Measurements from ENCODE around the gene HEPN1.

The HEPN1 gene

DNA sequence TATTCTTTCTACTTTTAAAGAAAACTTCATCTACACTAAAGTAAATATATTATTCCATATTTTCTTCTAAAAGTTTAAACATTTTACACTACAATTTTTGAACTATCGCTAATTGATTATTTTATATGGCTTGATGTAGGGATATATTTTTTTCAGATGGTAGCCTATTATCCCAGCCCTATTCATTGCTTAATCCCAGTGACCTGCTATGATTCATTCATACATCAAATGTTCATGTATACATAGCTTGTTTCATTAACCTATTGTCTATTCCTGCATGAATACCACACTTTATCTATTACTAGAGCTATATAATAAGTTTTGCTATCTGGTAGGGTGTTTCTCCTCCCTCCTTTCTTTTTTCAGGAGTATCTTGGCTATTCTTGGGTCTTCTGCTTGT is 16.4 kb upstream of the HEPN1 start:
- no peak overlapping the region for H3K27ac Mint-ChIP-seq
- no peak overlapping the region for H3K4me3 Mint-ChIP-seq
- H3K36me3 Mint-ChIP-seq = no peaks in the 10 kb centered on the region
- no peaks in the 10 kb centered on the region for H3K9me3 Mint-ChIP-seq (ENCODE audit: low read depth)
- H3K4me1 Mint-ChIP-seq (ENCODE audit: low read depth) = peaks cover 3% of the 10 kb centered on the region
- peaks cover 12% of the 10 kb centered on the region for H3K27me3 Mint-ChIP-seq

DNA sequence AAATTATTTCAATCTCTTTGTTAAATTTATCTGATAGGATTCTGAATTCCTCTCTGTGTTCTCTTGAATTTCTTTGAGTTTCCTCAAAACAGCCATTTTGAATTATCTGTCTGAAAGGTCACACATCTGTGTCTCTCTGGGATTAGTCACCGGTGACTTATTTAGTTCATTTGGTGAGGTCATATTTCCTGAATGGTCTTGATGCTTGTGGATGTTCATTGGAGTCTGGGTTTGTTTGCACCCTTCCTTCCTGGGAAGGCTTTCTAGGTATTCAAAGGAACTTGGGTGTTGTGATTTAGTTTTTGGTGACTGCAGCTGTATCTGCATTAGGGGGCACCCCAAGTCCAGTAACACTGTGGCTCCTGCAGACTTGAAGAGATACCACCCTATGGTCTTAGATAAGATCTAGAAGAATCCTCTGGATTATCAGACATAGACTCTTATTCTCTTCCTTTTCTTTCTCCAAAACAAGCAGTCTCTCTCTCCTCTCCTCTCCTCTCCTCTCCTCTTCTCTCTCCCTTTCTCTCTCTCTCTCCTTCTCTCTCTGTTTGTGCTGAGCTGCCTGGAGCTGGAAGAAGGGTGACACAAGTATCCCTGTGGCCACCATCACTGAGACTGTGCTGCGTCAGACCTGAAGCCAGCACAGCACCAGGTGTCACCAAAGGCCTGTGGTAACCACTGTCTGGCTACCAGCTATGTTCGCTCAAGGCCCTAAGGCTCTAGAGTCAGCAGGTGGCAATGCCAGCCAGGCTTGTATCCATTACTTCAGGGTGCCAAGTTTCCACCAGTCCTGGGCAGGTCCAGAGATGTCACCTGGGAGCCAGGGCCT is 3.3 kb upstream of the HEPN1 start:
- Mint-ChIP-seq H3K4me1 (ENCODE audit: low read depth) (peaks cover 5% of the 10 kb centered on the region), H3K36me3 (no peaks in the 10 kb centered on the region), H3K27me3 (no peaks in the 10 kb centered on the region), H3K9me3 (ENCODE audit: low read depth) (no peaks in the 10 kb centered on the region), H3K4me3 (no peak overlapping the region), H3K27ac (no peak overlapping the region)

DNA sequence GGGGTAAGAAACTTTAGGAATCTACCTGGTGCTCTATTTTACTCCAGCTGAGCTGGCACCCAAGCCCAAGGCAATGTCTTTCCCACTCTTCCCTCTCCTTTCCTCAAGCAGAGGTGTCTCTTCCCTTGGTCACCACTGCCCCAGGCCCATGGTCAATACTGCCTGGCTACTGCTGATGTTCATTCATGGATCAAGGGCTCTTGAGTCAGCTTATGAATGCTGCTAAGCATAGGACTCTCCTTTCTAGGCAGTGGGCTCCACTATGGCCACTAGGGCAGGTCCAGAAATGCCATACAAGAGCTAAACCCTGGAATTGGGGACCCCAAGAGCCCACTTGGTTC is 2.7 kb upstream of the HEPN1 start:
- Mint-ChIP-seq H3K36me3 (no peaks in the 10 kb centered on the region), H3K4me1 (ENCODE audit: low read depth) (peaks cover 6% of the 10 kb centered on the region), H3K27me3 (no peaks in the 10 kb centered on the region), H3K9me3 (ENCODE audit: low read depth) (no peaks in the 10 kb centered on the region), H3K27ac (no peak overlapping the region), H3K4me3 (no peak overlapping the region)

DNA sequence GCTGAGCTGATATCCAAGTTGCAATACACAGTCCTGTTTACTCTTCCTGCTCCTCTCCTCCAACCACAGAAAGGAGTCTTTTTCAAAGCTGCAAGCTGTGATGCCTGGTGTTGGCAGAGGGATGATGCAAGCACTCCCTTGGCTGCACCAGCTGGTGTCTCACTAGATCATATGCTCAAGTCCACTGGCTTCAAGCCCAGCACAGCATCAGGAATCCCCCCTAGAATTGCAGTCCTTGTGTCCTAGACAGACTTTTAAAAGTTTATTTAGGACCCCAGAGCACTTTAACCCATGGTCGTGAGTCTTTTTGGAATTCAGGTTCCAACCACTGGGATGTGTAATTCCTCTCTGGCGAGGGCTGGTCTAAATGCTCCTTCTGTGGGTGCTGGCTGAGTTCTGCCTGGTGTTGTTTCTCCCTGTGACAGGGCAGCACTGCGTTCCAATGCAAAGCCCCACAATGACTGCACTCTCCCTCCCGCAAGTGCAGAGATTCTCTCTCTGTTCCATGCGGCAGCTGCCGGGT is 1.9 kb upstream of the HEPN1 start:
- H3K4me3 Mint-ChIP-seq = no peak overlapping the region

DNA sequence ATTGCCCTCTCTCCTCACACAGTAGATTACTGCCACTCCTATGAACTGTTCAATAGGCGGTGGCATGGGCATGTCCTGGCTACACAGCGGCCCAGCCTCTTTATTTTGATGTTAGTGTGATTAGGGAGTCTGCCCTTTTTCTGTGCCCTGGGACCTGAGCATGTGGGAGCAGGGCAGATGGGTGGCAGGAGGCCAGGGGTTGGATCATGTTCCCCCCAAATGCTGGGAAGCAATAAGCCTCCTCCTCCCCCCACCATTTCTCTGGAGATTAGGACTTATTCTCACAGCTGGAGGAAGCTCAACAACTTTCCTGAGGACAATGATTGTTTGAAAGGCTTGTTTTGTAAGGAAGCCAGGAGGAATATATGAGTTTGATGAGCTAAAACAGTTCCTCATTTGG is 848 bp downstream of the HEPN1 start:
- Mint-ChIP-seq H3K4me1 (ENCODE audit: low read depth) (peaks cover 33% of the 10 kb centered on the region), H3K36me3 (no peaks in the 10 kb centered on the region), H3K4me3 (peak overlapping the region; percentile 23), H3K9me3 (ENCODE audit: low read depth) (no peaks in the 10 kb centered on the region), H3K27me3 (no peaks in the 10 kb centered on the region), H3K27ac (no peak overlapping the region)

More for the DNA sequence above, 1.9 kb upstream of the HEPN1 start:
- Mint-ChIP-seq H3K9me3 (ENCODE audit: low read depth) (no peaks in the 10 kb centered on the region), H3K4me1 (ENCODE audit: low read depth) (peaks cover 12% of the 10 kb centered on the region), H3K27ac (no peak overlapping the region), H3K27me3 (no peaks in the 10 kb centered on the region), H3K36me3 (no peaks in the 10 kb centered on the region)

DNA sequence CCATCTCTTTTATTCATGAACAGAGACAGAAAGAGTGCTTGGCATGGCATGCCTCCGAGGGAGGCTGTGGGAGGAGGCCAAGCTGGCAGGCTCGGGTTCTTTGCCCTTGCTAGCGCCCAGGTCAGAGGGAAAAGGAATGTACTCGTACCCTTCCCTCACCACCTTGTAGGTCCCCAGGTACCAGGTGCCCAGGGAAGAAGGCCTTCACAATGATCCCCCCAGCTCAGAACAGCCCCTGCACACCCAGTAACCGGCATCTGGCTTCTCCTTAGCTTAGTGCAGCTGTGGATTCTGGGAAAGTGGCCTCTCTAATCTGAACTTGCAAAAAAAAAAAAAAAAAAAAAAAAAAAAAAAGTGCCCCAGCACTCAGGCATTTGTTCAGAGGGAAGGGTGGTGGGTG is 1.3 kb downstream of the HEPN1 start:
- no peaks in the 10 kb centered on the region for H3K9me3 Mint-ChIP-seq (ENCODE audit: low read depth)
- H3K4me3 Mint-ChIP-seq = peak overlapping the region; percentile 79
- no peaks in the 10 kb centered on the region for H3K27me3 Mint-ChIP-seq
- H3K27ac Mint-ChIP-seq = no peak overlapping the region
- H3K4me1 Mint-ChIP-seq (ENCODE audit: low read depth) = peaks cover 33% of the 10 kb centered on the region
- H3K36me3 Mint-ChIP-seq = no peaks in the 10 kb centered on the region

DNA sequence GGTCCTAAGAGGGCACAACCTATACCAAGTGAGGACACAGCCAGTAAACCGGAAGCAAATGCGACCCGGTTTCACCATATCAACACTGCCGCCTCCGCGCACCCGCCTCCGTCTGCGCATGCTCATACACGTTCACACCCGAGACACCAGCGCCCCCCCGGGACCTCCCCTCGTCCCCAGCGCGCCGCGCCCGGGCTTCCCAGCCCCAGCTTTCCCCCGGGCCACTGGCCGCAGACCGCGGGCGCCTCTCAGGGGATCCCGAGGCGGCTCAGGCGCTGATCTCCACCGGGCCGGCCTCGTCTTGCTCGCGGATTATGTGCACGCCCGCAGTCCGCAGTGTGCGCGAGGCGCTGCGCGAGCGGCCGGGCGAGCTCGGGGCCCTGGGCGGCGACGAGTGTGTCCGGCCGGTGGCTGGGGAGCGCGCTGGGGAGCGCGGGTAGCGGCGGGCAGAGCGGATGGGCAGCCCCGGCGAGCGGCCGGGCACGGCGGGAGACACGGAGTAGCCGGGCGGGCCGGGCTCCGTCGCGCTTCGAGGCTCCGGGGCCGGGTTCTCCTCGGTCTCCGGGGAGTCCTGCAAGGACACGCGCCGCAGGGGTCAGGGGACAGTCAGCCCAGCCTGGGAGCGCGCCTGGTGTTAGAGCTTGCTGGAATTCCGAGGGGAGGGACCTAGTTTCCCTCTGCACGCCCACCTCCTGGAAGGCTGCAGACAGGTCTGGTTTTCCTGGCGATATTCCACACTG is 2.0 kb downstream of the HEPN1 start:
- Mint-ChIP-seq H3K27ac (peak overlapping the region; percentile 41), H3K4me3 (peak overlapping the region; percentile 79), H3K27me3 (no peaks in the 10 kb centered on the region)

DNA sequence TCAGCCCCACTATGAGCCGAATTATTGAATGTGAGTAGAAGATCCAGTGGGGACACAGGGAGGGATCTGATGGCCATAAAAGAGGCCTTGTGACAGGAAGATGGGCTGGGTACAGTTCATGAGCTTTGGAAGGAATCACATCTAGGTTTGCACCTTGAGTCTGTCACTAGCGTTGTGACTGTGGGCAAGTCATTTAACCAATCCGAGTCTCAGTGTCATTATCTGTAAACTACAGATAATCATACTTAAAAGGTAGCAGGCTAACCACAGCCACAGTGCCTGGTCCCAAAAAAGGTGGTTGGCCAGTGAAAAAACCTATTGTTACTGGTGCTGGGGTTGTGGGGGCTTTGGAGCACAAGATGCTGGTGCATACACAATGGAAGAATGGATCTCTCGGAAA is 3.8 kb downstream of the HEPN1 start:
- H3K27ac Mint-ChIP-seq = no peak overlapping the region
- peaks cover 33% of the 10 kb centered on the region for H3K4me1 Mint-ChIP-seq (ENCODE audit: low read depth)
- peak overlapping the region; percentile 39 for H3K4me3 Mint-ChIP-seq
- no peaks in the 10 kb centered on the region for H3K9me3 Mint-ChIP-seq (ENCODE audit: low read depth)
- H3K27me3 Mint-ChIP-seq = no peaks in the 10 kb centered on the region
- no peaks in the 10 kb centered on the region for H3K36me3 Mint-ChIP-seq

More for the DNA sequence above, 2.0 kb downstream of the HEPN1 start:
- peaks cover 33% of the 10 kb centered on the region for H3K4me1 Mint-ChIP-seq (ENCODE audit: low read depth)
- H3K9me3 Mint-ChIP-seq (ENCODE audit: low read depth) = no peaks in the 10 kb centered on the region
- H3K36me3 Mint-ChIP-seq = no peaks in the 10 kb centered on the region

DNA sequence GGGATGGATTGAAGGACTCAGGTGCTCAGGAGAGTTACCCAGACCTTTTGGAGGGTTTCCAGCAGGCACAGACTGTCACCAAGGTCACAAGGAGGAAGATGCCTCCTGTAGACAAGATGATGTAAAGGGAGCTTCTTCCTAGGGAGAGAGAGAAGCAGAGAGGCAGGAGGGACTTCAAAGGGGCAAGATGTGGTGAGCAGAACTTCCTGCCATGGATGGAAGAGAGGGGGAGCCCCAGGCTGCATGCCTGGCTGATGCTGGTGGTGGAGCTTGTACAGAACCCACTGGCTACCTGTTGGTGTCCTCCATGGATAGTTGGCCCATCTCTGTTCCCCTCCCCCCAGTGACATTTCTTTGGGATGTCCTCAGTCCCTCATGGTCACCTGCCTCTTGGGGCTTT is 4.2 kb downstream of the HEPN1 start:
- H3K27me3 Mint-ChIP-seq = no peaks in the 10 kb centered on the region
- no peaks in the 10 kb centered on the region for H3K36me3 Mint-ChIP-seq
- peak overlapping the region; percentile 39 for H3K4me3 Mint-ChIP-seq
- H3K9me3 Mint-ChIP-seq (ENCODE audit: low read depth) = no peaks in the 10 kb centered on the region
- peaks cover 33% of the 10 kb centered on the region for H3K4me1 Mint-ChIP-seq (ENCODE audit: low read depth)
- no peak overlapping the region for H3K27ac Mint-ChIP-seq

DNA sequence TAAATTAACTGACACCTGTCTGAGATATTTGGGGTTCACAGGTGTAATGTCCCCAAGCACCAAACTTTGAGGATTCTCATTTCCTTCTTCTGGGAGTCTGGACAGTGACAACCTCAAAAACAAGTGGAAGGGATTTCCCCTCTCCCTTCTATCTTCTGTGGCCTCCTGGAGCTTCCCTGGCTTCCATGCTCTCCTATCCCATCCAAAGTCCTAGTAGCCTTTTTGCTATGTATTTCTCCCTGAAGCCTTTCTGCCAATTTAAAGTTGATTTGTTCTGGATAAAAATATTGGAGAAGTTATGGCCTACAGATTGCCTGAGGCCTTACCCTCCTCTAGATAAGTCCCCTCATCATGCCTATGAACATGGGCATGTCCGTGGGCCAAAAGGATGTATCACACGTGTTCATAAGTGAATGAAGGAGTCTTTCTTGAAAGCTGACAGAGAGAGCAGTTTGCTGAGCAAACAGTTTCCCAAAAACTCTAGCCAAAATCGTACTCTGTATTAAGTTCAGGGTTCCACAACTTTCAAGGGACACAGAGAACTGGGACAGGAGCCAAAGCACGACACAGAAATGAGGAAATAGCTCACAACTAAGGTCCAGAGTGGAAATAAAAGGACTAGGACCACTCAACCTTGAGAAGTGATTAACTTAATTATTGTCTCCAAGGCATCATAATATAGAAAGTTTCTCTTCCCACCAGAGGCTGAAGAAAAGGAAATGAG is 10.1 kb downstream of the HEPN1 start:
- Mint-ChIP-seq H3K4me3 (no peak overlapping the region), H3K36me3 (no peaks in the 10 kb centered on the region), H3K4me1 (ENCODE audit: low read depth) (peaks cover 14% of the 10 kb centered on the region), H3K9me3 (ENCODE audit: low read depth) (no peaks in the 10 kb centered on the region), H3K27ac (no peak overlapping the region), H3K27me3 (no peaks in the 10 kb centered on the region)

DNA sequence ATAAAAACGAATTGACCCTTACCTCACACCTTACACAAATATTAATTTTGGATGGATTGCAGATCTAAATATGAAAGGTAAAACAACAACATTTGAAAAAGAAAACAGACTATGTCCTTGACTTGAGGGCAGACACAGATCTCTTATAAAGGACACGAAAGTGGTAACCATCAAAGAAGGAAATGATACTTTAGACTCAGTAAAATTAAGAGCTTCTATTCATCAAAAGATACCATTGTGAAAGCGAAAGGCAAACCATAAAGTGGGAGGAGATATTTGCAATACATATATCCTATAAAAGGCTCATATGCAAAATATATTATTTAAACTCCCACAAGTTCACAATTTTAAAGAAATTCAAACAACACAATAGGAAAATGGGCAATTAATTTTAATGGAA is 11.7 kb downstream of the HEPN1 start:
- H3K36me3 Mint-ChIP-seq = no peaks in the 10 kb centered on the region
- H3K9me3 Mint-ChIP-seq (ENCODE audit: low read depth) = no peaks in the 10 kb centered on the region
- peak overlapping the region; percentile 59 for H3K27ac Mint-ChIP-seq
- H3K27me3 Mint-ChIP-seq = no peaks in the 10 kb centered on the region
- H3K4me3 Mint-ChIP-seq = no peak overlapping the region
- peaks cover 12% of the 10 kb centered on the region for H3K4me1 Mint-ChIP-seq (ENCODE audit: low read depth)

DNA sequence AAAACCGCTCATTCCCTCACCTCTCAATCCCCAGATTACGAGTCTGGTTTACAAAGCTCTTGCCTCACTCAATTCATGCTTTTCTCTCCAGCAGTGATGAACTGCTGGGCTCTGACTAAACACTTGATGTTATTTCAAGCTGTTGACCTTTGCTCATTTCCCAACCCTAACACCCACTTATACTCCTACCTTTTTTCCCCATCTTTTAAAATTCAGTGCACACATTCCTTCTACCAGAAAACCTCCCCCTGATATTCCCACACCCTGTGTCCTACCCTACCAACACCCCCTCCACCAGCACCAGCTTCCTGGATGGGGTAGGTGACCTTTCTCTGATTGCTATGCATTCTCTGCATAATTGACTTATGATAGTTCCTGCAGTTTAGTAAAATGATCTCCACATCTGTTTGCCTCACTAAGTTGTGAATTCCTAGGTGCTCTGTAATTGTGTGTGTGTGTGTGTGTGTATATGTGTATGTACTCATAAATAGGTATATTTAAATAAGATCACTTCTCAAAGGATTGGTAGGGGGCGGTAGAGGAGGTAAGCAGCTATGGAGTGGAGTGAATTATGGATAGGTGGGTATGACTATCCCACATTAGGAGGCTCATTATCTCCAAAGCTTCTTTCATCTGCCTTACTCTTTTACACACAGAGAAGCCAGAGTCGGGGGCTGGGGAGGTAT is 16.0 kb downstream of the HEPN1 start:
- Mint-ChIP-seq H3K9me3 (ENCODE audit: low read depth) (no peaks in the 10 kb centered on the region), H3K27ac (no peak overlapping the region), H3K36me3 (no peaks in the 10 kb centered on the region), H3K27me3 (no peaks in the 10 kb centered on the region), H3K4me1 (ENCODE audit: low read depth) (peaks cover 12% of the 10 kb centered on the region), H3K4me3 (no peak overlapping the region)

DNA sequence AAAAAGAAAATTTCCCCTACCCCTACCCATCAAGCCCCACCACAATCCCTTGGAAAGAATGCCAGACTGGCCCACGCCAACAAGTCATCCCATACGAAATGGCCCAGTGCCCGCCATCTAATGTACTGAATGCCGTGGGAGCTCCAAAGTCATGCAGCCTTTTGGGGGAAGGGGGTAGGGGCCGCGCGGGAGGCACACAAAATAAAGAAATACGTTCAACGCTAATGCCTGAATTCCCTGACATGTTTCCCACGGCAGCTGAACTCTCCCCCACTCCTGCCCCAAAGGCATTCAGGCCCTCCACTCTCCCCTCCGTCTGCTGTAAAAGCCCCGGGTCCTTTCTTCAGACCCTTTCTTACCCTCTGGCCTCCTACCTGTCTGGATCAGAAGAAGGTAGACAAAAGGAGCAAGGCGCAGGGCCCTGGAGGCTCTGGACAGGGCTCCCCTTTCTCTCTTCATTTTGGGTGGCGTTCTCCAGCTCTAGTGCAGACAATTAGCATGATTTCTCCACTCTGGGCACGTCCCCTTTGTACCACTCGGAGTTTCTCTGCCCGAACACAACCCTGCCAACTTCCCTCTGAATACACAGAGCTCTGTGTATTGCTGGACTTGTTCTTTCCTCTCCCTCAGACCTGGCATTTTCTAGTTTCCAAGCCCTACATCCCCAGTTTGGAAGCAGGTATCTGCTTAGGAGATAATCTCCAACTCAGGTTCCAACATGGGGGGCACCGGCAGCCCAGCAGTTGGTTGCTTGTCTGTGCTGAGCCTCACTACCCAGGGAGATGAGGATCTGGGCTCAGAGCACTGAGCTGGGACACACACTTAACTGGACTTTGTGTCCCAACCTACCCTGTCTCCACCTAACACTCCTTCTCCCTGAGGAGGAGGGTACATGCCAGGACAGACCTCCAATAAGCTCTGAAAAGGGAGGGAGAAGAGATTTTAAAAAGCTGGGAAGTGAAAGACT is 16.8 kb downstream of the HEPN1 start, which contains the start of gene HEPACAM:
HEPACAM (minus strand) TSS at position 500 of the 967 bp plus-strand sequence; CDS start at position 459, 41 bp downstream.
- Mint-ChIP-seq H3K27ac (no peak within 1 kb of the TSS), H3K4me1 (ENCODE audit: low read depth) (peaks cover 4% of the 10 kb centered on the region), H3K27me3 (no peaks in the 10 kb centered on the region), H3K4me3 (no peak within 1 kb of the TSS), H3K36me3 (no peaks in the 10 kb centered on the region), H3K9me3 (ENCODE audit: low read depth) (no peaks in the 10 kb centered on the region)
